Hematopoietic multipotent progenitor cell treated with erythropoietin and hydrocortisone succinate and interleukin-3 and kit ligand, for 6 days (in vitro differentiated cells): Measurements from ENCODE around the gene ARID5B.

Source experiments
- DNase-seq: peaks from one replicate; pipeline ENCODE4 v3.0.0-alpha.2; 2015

The ARID5B gene

DNA sequence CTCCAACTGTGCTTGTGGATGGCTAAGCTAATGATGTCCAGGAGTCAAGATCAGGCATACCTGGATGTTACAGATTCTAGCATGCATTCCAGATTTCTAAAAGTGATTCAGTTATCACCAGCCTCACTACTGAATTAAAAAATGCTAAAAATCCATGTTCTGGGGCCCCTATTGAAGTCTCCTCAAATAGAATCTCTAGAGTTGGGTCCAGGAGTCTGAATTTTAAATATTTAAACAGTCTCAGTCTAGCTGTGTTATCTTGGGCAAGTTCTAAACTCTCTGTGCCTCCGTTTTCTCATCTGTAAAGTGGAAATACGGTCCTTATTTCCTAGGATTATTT lies 5.0 kb downstream of the ARID5B start:
- DNase-seq, result no peak

DNA sequence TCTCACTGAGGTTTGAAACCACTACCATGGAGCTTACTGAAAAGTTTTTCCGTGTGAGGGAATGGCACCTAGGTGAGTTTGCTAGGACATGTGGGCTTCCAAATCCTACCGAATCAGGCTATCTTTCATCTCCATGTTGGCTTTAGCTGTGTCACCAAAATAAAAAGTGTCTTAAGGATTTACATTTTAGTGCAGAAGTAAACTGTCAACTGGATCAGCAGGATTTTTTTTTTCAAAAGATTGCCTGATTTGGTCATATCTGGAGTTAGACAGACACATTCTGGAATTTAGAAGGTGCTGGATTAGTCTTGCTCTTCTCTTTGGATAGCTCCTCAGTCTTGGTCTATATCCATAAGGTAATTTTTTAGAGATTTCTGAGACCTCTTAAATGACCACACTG lies 5.5 kb downstream of the ARID5B start:
- DNase-seq, result no peak

DNA sequence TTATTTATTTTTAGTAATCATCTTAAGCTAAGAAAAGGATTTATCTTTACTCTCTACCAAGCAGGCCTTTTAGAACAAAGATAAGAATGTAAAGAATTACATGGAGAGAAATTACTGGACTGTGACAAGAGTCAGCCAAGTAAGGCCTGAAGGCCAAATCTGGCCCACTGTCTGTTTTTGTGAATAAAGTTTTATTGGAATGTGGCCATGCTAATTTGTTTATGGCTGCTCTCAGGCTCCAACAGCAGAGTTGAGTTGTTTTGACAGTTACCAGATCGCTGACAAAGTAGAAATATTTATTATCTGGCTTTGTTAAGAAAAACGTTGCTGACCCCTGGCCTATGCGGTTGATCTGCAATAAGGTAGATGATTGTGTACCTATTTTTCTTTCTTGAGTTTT lies 6.1 kb downstream of the ARID5B start:
- no peak for DNase-seq

DNA sequence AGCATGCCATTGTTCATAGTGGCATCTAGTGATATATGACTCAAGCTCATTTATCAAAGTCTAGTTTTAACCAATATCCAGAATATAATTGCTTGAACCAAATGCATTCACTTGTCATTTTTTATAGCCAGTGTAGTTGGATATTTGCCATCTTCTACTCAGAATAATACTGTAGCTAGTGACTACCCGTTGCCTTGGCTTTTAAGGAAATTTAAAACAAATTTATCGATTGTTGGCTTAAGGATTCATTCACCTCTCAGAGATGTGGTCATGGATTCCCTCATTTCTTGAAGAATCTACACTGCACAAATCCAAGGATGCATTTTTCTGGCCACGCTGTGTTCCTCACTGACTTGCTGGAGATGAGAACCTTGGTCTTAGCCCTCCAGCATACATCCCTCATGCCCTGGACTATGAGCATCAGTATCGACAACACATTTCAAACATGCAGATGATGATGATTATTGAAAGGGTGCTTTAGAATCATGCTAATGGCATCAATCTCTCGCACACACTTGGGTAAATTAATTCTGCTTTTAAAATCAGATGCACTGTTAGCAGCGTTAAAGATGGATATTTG lies 8.8 kb downstream of the ARID5B start:
- DNase-seq, result no peak

DNA sequence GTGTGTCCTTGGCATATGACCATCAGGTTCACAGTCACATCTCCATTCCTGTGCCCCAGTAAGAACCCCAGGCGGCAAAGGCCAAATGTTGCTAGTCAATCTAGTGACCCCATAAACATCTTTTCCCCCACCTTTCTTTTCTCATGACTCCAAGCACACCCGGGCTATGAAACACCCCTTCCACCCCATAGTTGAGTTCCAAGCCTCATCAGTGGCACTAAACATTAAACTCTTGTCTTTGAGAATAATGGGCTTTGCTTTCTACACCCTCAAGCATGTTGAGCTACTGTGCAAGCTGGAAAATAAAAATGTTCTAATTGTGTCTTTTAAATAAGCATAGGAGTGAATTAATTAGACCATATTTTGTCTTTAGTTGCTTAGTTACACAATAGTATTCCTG lies 9.4 kb downstream of the ARID5B start:
- DNase-seq, result no peak

DNA sequence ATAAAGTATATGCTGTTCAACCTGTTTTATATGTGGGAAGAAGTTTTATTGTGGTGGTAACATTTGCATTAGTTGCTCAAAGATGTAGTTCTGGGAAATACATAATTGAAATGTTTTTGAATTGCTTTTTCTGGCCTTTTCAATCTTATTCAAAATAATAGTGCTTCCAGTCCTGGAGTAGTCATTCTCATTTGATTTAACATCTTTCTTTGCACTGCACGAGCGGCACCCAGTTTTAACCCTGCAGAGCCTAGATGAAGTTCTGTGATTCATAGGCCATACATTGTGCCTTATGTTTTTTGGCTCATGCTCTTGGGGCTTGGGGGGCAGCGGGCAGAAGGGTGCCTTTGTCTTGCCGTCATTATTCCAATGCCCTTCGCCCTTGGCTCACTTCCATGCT lies 9.9 kb downstream of the ARID5B start:
- no peak for DNase-seq

DNA sequence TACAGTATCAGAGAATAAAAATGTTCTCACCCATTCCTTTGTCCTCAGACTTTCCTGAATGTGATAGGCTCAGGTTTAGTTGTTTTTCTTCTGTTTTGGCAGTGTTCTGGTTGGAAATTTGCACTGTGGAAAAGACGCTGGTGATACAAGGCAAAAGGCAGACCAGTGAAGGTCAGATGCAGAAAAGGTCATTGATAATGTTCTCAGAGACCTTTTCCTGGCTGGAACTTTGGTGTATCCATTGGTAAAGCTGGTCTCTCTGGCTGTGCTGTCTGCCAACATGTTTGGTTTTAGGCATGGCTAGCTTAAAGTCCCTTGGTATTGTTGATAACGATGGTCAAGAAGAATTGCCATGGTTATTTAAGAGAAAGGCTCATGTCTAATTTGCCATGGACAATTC lies 11.5 kb downstream of the ARID5B start:
- DNase-seq, result no peak

DNA sequence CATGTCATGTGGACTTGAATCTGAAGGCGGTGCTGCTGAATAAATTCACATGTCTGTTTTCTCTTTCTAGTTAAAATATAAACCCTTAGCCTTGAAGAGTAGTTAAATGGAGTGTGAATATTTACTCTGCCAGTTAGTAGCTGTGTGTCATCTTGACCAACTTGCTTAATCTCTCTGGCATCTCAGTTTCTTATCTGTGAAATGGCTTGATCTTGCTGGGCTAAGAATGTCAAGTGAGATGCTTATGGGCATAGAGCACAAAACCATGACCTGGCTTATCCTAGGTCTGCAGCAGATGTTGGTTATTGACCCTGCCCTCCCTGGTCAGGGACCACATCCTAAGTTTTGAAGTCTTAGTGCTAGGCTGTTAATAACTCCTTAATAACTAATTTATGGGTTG lies 16.6 kb downstream of the ARID5B start:
- DNase-seq, result no peak

DNA sequence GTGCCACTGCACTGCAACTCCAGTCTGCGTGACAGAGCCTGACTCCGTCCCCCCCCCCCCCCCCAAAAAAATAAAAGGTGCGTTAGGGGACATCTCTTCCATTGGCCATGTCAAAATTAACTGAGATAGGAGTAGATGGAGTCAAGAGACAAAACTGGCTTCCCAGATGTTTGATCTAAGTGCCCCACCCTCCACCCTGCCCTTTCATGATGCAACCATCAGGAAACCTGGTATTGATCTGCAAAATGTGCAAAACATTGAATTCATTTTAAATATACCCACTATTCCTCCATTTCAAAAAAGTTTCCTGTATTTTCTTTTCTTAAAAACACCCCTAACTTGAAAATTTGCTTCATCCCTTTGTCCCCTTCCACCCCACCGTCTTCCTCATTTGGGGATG lies 17.5 kb downstream of the ARID5B start:
- no peak for DNase-seq

DNA sequence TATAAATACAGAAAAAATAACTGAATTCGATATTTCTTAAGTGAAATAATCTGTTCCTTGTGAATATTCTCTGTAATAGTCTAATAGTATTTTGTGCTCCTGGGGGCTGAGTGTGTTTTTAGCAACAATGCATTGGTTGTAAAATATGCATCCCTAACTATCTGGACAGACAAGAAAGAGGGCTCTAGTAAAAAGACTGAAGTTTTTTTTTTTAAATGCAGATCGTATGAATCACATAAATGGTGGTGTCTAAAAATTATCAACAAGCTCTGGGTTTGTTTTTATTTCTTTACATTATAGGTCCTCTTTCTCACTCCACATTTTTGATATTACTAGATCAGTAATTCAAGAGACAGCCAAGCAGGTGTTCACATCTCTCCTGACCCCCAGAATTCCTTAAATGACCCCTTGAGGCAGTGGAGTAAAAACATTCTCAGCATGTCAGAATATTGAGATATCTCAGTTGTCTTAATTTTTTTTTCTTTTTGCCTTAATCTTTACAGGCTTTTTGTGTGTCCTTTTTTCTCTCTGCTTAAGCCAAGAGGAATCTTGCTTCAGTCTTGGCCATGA lies 18.2 kb downstream of the ARID5B start:
- no peak for DNase-seq

DNA sequence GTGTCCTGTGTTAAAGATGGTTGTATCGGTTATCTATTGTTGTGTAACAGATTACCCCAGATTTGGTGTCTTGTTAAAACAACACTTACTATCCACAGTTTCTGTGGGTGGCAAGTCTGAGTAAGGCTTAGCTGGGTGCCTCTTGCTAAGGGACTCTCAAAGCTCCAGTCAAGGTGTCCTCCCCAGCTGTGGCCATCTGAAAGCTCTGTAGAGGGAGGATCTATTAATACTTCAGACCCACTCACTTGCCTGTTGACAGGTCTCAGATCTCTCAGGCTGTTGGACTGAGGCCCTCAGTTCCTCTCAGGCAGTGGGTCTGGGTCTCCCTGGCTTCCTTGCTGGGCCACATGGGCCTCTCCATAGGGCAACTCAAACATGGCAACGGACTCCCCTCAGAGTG lies 19.6 kb downstream of the ARID5B start:
- DNase-seq, result no peak

DNA sequence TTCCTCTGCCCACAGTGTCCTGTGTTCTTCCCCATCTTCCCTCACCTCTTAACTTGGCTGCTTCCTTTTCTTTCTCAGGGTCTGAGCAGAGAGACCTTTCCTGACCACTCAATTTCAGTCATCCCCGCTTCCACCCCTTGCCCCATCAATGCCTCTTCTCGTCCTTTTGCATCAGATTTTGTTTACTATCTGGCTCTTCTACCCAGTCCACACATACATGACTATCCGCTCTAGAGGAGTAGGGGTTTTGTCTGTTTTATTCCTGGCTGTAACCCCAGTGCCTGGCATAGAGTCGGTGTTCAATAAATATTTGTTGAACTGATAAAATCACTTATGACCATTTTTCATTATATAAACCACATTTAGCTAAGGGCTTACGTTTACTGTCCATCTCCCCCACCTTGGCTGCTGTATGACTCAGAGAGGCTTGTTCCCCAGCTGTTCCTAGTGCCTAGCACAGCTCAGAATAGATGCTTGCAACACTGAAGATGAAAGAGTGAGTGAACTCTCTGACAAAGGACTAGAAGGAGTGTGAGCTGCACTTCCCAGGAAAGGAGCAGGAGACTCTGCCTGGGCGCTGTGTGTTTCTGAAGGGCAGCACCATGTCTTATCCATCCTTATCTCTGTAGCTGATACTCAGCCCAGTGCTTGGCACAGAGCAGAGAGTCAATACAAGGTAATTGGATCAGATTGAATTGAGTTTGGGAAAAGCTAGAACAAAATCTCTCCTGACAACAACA lies 21.9 kb downstream of the ARID5B start:
- no peak for DNase-seq

DNA sequence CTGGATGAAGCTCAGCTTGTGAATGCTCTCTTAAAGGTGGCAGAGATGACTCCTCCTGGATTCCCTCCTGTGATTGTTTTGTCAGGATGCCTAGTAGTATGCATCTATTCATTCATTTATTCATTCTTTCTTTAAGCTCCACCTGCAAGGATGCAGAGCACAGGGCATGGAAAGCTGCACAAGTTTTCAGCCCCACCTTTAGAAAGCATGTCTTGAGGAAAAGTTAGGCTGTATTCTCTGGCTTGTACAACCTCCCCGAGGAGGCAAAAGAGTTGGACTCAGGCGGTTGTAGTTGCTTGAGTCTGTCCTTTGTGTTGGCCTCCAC lies 22.4 kb downstream of the ARID5B start:
- no peak for DNase-seq

DNA sequence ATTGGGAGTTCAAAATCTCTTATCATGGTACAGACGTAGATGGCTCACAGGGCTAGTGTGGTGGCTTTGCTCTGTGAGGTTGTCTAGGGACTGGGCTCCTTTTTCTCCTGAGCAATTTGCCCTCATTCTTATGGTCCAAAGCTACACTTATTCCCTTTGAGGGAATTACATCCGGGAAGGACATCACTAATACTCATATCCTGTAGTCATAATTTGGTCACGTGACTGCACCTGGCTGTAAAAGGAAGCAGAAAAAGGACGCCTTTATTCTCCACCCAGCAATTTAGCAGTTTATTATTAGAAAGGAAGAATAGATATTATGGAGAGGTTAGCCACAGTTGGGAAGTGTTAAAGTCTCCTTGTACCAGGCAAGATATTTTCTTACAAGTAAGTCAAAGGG lies 28.1 kb downstream of the ARID5B start:
- DNase-seq, result no peak

DNA sequence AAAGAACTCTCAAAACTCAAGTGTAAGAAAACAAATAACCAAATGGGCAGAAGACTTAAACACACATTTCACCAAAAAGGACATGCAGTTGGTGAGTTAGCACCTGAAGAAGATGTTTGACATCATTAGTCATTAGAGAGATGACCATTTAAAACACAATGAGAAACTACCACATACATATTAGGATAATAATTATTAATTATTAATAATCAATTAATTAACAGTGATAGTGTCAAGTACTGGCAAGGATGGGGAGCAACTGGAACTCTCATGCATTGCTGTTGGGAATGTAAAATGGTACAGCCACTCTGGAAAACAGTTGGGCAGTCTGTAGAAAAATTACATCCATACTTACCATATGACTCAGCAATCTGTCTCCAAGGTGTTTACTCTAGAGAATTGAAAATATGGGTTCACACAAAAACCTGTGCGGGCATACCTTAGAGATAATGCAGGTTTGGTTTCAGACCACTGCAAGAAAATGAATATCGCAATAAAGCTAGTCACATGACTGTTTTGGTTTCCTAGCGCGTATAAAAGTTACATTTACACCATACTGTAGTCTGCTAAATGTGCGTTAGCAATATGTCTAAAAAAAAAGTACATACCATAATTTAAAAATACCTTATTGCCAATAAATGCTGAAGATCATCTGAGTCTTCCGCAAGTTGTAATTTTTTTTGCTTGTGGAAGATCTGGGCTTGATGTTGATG lies 30.3 kb downstream of the ARID5B start:
- DNase-seq, result no peak

DNA sequence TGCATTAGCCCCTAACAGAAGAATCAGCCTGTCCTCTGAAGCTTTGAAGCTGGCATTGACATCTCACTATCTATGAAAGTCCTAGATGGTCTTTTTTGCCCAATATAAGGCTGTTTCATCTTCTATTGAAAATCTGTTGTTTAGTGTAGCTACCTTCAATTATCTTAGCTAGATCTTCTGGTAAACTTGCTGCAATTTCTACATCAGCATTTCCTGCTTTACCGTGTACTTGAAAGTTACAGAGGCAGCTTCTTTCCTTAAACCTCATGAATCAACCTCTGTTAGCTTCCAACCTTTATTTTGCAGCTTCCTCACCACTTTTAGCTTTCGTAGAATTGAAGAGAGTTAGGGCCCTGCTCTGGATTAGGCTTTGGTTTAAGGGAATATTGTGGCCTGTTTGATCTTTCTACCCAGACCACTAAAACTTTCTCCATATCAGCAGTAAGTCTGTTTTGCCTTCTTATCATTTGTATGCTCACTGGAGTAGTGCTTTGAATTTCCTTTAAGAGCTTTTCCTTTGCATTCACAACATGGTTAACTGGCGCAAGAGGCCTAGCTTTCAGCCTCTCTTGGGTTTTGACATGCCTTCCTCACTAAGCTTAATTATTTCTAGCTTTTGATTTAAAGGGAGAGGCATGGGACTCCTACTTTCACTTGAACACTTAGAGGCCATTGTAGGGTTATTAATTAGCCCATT lies 32.5 kb downstream of the ARID5B start:
- peak; percentile 29 for DNase-seq

DNA sequence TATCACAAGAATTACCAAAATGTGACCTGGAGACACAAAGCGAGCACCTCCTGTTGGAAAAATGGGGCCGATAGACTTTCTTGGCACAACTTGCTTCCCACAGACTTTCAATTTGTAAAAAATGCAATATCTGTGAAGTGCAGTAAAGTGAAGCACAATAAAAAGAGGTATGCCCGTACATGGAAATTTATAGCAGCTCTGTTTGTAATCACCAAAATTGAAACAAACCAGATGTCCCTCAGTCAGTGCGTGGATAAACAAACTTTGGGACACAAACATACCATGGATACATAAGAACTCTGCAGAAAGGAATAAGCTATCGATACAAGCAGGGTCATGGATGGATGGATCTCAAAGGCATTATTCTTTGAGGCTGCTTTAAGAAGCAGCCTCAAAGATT lies 33.6 kb downstream of the ARID5B start:
- no peak for DNase-seq

DNA sequence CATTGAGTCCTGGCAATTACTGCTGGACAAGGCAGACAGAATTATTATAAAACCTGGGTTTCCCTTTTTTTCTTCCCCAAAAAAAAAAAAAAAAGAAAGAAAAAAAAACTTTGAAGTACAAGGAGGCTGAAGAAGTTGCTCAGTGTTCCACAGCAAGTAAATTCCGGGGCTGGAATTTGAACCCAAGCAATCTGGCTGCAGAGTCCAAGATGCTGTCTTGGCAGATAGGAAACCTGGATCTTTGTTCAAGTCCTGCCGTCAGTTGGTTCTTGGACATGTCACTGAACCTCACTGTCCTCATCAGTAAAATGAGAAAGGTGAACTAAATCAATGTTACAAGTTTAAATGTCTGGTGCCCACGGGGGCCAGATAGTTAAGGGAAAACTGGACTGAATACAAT lies 35.3 kb downstream of the ARID5B start:
- DNase-seq, result no peak

DNA sequence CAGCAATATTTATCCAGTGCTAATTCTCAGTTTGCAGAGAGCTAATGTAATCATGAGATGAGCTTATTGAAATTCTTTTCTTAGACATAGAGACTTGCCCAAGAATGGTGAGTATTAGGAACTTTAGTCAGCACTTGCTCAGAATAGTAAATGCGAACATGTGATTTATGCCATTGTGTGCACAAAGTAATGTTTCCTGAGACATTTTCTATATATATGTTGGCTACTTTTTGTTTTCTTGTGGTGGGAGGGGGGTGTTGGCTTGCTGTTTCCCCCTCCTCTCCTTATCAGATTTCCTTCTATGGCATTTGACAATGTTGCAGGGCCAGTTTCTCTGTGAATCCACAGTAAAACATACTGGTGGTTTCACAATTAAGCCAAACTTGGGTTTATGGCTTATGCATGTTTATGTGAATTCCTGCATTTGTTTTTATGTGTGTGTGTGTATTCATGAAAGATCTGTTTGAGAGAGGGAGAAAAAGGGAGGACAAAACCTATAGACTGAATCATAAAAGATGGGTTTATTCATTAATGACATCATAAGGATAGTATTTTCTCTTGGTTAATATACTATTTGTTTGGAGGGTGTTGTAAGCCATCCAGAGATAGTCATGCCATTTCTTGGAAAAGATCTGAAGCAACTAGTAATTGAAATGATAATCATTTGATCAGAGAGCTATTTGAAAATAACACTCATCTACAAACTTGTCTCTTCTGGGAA lies 36.3 kb downstream of the ARID5B start:
- no peak for DNase-seq

DNA sequence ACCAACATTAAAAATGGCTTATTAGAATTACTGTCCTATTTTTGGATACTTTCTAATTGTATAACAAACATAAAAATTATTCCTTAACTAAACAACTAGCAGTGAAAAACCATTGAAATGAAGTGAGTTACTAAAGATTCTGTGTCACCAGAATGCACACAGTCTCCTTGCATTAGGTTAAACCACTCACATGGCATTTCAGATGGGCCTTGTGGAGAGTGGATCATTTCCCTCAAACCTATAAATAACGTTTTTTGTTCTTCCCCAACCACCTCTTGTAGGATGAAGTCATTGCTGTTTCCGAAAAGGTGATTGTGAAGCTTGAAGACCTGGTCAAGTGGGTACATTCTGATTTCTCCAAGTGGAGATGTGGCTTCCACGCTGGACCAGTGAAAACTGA lies 38.4 kb downstream of the ARID5B start:
- DNase-seq, result no peak

DNA sequence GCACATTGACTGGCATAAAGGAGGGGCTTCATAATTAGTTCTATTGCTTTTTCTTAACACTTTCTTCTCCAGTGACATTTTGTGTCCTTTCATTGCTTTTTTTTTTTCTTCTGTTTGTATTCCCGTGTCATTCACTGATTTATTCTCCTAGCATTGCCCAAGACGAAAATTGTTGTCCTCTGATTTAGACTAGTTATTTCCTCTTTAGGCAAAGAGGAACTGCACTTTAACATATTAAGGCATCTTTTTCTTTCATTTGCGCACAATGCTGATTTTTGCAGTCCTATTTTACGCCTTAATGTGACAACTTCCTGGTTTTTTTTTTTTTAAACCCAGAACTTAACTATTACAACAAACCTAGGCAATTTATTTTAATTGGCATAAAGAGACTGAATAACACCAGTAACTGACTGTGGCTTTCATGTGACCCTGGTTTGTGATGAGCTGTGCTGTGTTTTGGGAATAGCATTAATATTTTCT lies 39.7 kb downstream of the ARID5B start:
- peak; percentile 63 for DNase-seq

DNA sequence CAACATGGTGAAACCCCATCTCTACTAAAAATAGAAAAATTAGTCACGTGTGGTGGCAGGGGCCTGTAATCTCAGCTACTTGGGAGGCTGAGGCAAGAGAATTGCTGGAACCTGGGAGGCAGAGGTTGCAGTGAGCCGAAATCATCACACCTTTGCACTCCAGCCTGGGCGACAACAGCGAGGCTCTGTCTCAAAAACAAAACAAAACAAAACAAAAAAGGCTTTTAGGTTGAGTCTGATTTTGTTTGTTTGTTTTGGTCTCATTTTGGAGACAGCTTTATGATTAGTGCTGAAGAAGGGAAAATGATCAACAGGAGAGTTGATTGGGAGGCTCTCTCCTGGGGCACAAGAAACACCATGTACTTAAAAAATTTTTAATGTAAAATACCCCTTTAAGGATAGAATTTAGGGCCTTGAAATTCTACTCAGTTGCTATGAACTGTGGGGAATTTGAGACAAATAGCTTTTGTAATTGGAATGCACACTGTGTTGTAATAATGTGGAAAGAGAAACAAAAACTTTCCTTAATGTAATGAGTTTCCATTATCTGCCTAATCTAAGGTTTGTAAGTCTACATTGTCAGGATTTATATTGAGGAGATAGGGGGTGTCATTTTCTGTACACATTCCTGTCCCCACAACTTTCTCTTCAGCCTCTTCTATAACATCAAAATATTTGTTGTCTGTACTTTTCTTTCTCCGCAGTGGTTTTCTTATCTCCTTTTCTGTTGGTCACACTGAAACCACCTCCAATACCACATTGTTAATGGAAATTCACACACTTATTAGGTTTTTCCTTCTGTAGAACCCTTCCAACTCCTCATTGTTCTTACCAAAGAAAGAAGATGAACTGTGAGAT lies 41.3 kb downstream of the ARID5B start:
- DNase-seq, result peak; percentile 73
